Mucosa of descending colon (tissue), 3 donors: ENCODE measurements around the gene MTUS2. TPM values are rescaled to one million over a fixed set of nuclear protein-coding genes. Genes with fewer than 3 reads are reported as not detected.

Experiments used
- ATAC-seq: fragments of 200-7000 bp; cut with Tn5 transposase; one replicate; pipeline ENCODE4 v1.9.1; 2020; ENCODE audit warnings: mild to moderate bottlenecking, moderate library complexity
- DNase-seq, 3 donors: peaks; one replicate each; pipeline ENCODE4 v3.0.0-alpha.2; 2020
- H3K36me3 ChIP-seq: fragments of 200-600 bp; one replicate; pipeline ENCODE4 v1.8.0; 2021; ENCODE audit warnings: low read depth, mild to moderate bottlenecking
- H3K4me1 ChIP-seq: fragments of 200-600 bp; one replicate; pipeline ENCODE4 v1.8.0; 2021; ENCODE audit warnings: low read depth, mild to moderate bottlenecking
- H3K4me3 ChIP-seq: fragments of 200-600 bp; one replicate; pipeline ENCODE4 v1.8.0; 2021; ENCODE audit warnings: mild to moderate bottlenecking
- H3K9me3 ChIP-seq: fragments of 200-600 bp; one replicate; pipeline ENCODE4 v1.8.0; 2021; ENCODE audit warnings: mild to moderate bottlenecking
- CTCF ChIP-seq: fragments of 200-600 bp; IDR thresholded peaks from one replicate; pipeline ENCODE4 v1.8.0; 2022; ENCODE audit warnings: antibody characterized with exemption, mild to moderate bottlenecking
- intact Hi-C, 2 donors: fragments of 100-400 bp; cut with DNase I in 1 of 2; cut with micrococcal nuclease in 1 of 2; formaldehyde crosslinking; loops; one replicate each; pipeline versions ENCODE4 v1.11.0 to v1.11.1; 2022; cut with DNase I, micrococcal nuclease
- total RNA-seq, 3 donors: library from RNA; stranded (reverse); fragmentation: NEBNext Ultra II Directional in 2 of 3; extraction: Animal tissue kit (Norgen Biotek cat#: 25700) in 2 of 3; gene quantifications; one replicate each; pipeline versions ENCODE4 v1.2.1 to v1.2.4, GENCODE V29; 2021 to 2023
- donor health status: DM: no; HTN: no; CAD: no; lungs with moderate emphysema.
- donor health status: DM: no; HTN: no; CAD: no.
- donor health status: DM: no; HTN: yes; CAD: no.

MTUS2 gene
- total RNA-seq, 3 donors from 2014 or later: 0.09 to 0.85 (median 0.60) TPM

- TF ChIP-seq CTCF: no peak
- Histone ChIP-seq H3K9me3 (no peaks in the 10 kb centered on the region), H3K4me3 (no peak overlapping the region), H3K36me3 (no peaks in the 10 kb centered on the region), H3K4me1 (no peaks in the 10 kb centered on the region)
- intact Hi-C loops: no loop called here
- peak; percentile 23 for ATAC-seq
- no peak for DNase-seq
Measured at GRCh38 chr13:29524641-29525040, 704.5 kb downstream of the MTUS2 start.

- Histone ChIP-seq H3K4me3 (no peak overlapping the region), H3K9me3 (no peaks in the 10 kb centered on the region), H3K36me3 (no peaks in the 10 kb centered on the region), H3K4me1 (no peaks in the 10 kb centered on the region)
- DNase-seq (no peak), ATAC-seq (no peak)
- intact Hi-C loops: no loop called here
- TF ChIP-seq CTCF: no peak
Measured at GRCh38 chr13:29525757-29526156, 705.6 kb downstream of the MTUS2 start.

GRCh38 chr13:29526741-29527140 is 706.6 kb downstream of the MTUS2 start:
- DNase-seq: no peak
- intact Hi-C loops: no loop called here
- no peaks in the 10 kb centered on the region for H3K36me3 ChIP-seq
- no peaks in the 10 kb centered on the region for H3K9me3 ChIP-seq
- H3K4me3 ChIP-seq: no peak overlapping the region
- no peaks in the 10 kb centered on the region for H3K4me1 ChIP-seq
- TF ChIP-seq CTCF: no peak
- no peak for ATAC-seq

- no peaks in the 10 kb centered on the region for H3K9me3 ChIP-seq
- H3K36me3 ChIP-seq: no peaks in the 10 kb centered on the region
- no peak overlapping the region for H3K4me3 ChIP-seq
- H3K4me1 ChIP-seq: no peaks in the 10 kb centered on the region
- intact Hi-C loops: no loop called here
- TF ChIP-seq CTCF: no peak
- DNase-seq: no peak
- ATAC-seq: no peak
Measured at GRCh38 chr13:29527511-29527910, 707.4 kb downstream of the MTUS2 start.

- H3K36me3 ChIP-seq: no peaks in the 10 kb centered on the region
- intact Hi-C loops: no loop called here
- DNase-seq: no peak
Measured at GRCh38 chr13:29527916-29528315, 707.8 kb downstream of the MTUS2 start.

More at GRCh38 chr13:29527916-29528315, 707.8 kb downstream of the MTUS2 start:
- TF ChIP-seq CTCF: no peak
- Histone ChIP-seq H3K4me1 (no peaks in the 10 kb centered on the region), H3K4me3 (no peak overlapping the region), H3K9me3 (no peaks in the 10 kb centered on the region)
- no peak for ATAC-seq
